Adipocyte (in vitro differentiated cells): ENCODE results near the gene SH3D21.

Experiments used
- DNase-seq: peaks from one replicate; pipeline ENCODE4 v3.0.0-alpha.2; 2015; ENCODE audit warnings: low read depth
- H3K27me3 ChIP-seq: replicated peaks from 2 replicates; pipeline ENCODE4 v1.7.0; 2013; ENCODE audit warnings: mild to moderate bottlenecking, low read length, moderate library complexity; ENCODE audit not compliant: control insufficient read depth, insufficient read depth
- H3K36me3 ChIP-seq: 2 replicates; pipeline ENCODE4 v1.7.0; 2013; ENCODE audit warnings: low read length, mild to moderate bottlenecking, moderate library complexity; ENCODE audit not compliant: control insufficient read depth, insufficient read depth, severe bottlenecking
- H3K4me1 ChIP-seq: 2 replicates; pipeline ENCODE4 v1.7.0; 2013; ENCODE audit warnings: mild to moderate bottlenecking, low read length, moderate library complexity; ENCODE audit not compliant: control insufficient read depth, insufficient read depth
- H3K4me3 ChIP-seq: 2 replicates; pipeline ENCODE4 v1.7.0; 2013; ENCODE audit warnings: mild to moderate bottlenecking, low read length, moderate library complexity
- H3K9ac ChIP-seq: 2 replicates; pipeline ENCODE4 v1.7.0; 2013; ENCODE audit warnings: mild to moderate bottlenecking, low read length, moderate library complexity
- H3K9me3 ChIP-seq: 2 replicates; pipeline ENCODE4 v1.7.0; 2013; ENCODE audit warnings: mild to moderate bottlenecking, low read length, moderate library complexity; ENCODE audit not compliant: control insufficient read depth

The SH3D21 gene

GRCh38 chr1:36284061-36284460 lies 22.1 kb upstream of the SH3D21 start:
- Histone ChIP-seq H3K36me3 (peaks cover 58% of the 10 kb centered on the region), H3K9me3 (no peaks in the 10 kb centered on the region), H3K4me1 (peaks cover 51% of the 10 kb centered on the region), H3K4me3 (no peak overlapping the region), H3K9ac (peak overlapping the region; percentile 62), H3K27me3 (no peaks in the 10 kb centered on the region)
- DNase-seq: peak; percentile 32

- H3K27me3 ChIP-seq: no peaks in the 10 kb centered on the region
- DNase-seq: peak; percentile 38
- no peaks in the 10 kb centered on the region for H3K9me3 ChIP-seq
- no peak overlapping the region for H3K4me3 ChIP-seq
- H3K9ac ChIP-seq: peak overlapping the region; percentile 24
- H3K36me3 ChIP-seq: peaks cover 63% of the 10 kb centered on the region
- H3K4me1 ChIP-seq: peaks cover 46% of the 10 kb centered on the region
Observed at GRCh38 chr1:36284517-36284916, 21.7 kb upstream of the SH3D21 start.

DNA sequence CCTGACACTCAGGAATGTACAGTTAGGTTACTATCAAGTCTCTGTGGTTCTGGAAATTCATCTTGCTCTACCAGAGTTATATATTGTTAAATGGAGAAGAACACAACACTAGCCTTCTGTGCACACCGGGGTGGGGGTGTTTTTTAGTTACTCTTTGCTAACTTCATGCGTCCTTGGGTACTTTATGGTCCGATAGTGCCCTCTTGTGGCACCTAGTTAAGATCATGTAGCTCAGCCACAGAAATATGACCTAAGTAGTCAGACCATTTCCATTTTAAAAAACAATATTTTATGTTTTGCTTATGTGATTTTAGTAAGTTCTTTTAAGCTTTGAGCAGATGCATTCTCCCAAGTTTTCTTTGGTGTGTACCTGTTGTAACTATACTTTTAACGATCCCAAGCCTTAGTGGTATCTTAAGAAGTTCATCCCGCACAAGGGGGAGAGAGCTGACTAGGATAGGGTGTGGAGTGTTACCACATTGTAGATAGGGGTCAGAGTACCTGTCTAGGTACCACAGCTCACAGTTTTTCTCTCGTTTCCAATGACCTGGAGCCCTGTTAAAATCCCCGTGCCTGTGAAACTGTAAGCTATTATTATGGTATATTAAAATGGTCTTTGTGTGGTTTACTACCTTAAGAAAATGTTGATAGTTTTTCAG lies 20.6 kb upstream of the SH3D21 start:
- Histone ChIP-seq H3K27me3 (no peaks in the 10 kb centered on the region), H3K4me1 (peaks cover 38% of the 10 kb centered on the region), H3K9me3 (no peaks in the 10 kb centered on the region), H3K4me3 (peak overlapping the region; percentile 10), H3K9ac (peak overlapping the region; percentile 43), H3K36me3 (peaks cover 71% of the 10 kb centered on the region)
- peak; percentile 96 for DNase-seq

DNA sequence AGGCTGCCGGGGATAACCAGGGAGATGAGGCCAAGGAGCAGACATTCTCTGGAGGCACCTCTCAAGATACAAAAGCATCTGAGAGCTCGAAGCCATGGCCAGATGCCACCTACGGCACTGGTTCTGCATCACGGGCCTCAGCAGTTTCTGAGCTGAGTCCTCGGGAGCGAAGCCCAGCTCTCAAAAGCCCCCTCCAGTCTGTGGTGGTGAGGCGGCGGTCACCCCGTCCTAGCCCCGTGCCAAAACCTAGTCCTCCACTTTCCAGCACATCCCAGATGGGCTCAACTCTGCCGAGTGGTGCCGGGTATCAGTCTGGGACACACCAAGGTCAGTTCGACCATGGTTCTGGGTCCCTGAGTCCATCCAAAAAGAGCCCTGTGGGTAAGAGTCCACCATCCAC lies 19.4 kb upstream of the SH3D21 start:
- Histone ChIP-seq H3K36me3 (peaks cover 83% of the 10 kb centered on the region), H3K9me3 (no peaks in the 10 kb centered on the region), H3K9ac (peak overlapping the region; percentile 43), H3K27me3 (no peaks in the 10 kb centered on the region), H3K4me1 (peaks cover 40% of the 10 kb centered on the region), H3K4me3 (no peak overlapping the region)
- DNase-seq: no peak

GRCh38 chr1:36287595-36287994 lies 18.6 kb upstream of the SH3D21 start:
- DNase-seq: no peak
- Histone ChIP-seq H3K36me3 (peaks cover 86% of the 10 kb centered on the region), H3K4me3 (no peak overlapping the region), H3K9ac (no peak overlapping the region), H3K4me1 (peaks cover 40% of the 10 kb centered on the region), H3K9me3 (no peaks in the 10 kb centered on the region), H3K27me3 (no peaks in the 10 kb centered on the region)

GRCh38 chr1:36295390-36295789 lies 10.8 kb upstream of the SH3D21 start:
- H3K4me3 ChIP-seq: no peak overlapping the region
- no peak overlapping the region for H3K9ac ChIP-seq
- no peaks in the 10 kb centered on the region for H3K27me3 ChIP-seq
- H3K9me3 ChIP-seq: no peaks in the 10 kb centered on the region
- H3K36me3 ChIP-seq: peaks cover 76% of the 10 kb centered on the region
- DNase-seq: no peak
- peaks cover 16% of the 10 kb centered on the region for H3K4me1 ChIP-seq

- peaks cover 76% of the 10 kb centered on the region for H3K36me3 ChIP-seq
- no peaks in the 10 kb centered on the region for H3K9me3 ChIP-seq
- no peak overlapping the region for H3K4me3 ChIP-seq
- H3K4me1 ChIP-seq: peaks cover 21% of the 10 kb centered on the region
- no peak overlapping the region for H3K9ac ChIP-seq
- no peaks in the 10 kb centered on the region for H3K27me3 ChIP-seq
- DNase-seq: no peak
Observed at GRCh38 chr1:36297062-36297461, 9.1 kb upstream of the SH3D21 start.

- no peak overlapping the region for H3K9ac ChIP-seq
- H3K36me3 ChIP-seq: peaks cover 78% of the 10 kb centered on the region
- peaks cover 21% of the 10 kb centered on the region for H3K4me1 ChIP-seq
- no peaks in the 10 kb centered on the region for H3K27me3 ChIP-seq
- no peak overlapping the region for H3K4me3 ChIP-seq
- no peaks in the 10 kb centered on the region for H3K9me3 ChIP-seq
- DNase-seq: no peak
Observed at GRCh38 chr1:36298640-36299039, 7.5 kb upstream of the SH3D21 start.

- DNase-seq: no peak
- peak overlapping the region; percentile 7 for H3K9ac ChIP-seq
- no peaks in the 10 kb centered on the region for H3K27me3 ChIP-seq
- H3K4me3 ChIP-seq: no peak overlapping the region
- no peaks in the 10 kb centered on the region for H3K9me3 ChIP-seq
- peaks cover 22% of the 10 kb centered on the region for H3K4me1 ChIP-seq
- peaks cover 77% of the 10 kb centered on the region for H3K36me3 ChIP-seq
Observed at GRCh38 chr1:36300526-36300925, 5.6 kb upstream of the SH3D21 start.

- Histone ChIP-seq H3K9me3 (no peaks in the 10 kb centered on the region), H3K36me3 (peaks cover 75% of the 10 kb centered on the region), H3K9ac (peak overlapping the region; percentile 7), H3K27me3 (no peaks in the 10 kb centered on the region), H3K4me1 (peaks cover 29% of the 10 kb centered on the region), H3K4me3 (no peak overlapping the region)
- no peak for DNase-seq
Observed at GRCh38 chr1:36301220-36301619, 4.9 kb upstream of the SH3D21 start.

GRCh38 chr1:36303244-36303643 lies 2.9 kb upstream of the SH3D21 start:
- H3K27me3 ChIP-seq: no peaks in the 10 kb centered on the region
- H3K4me1 ChIP-seq: peaks cover 31% of the 10 kb centered on the region
- no peak for DNase-seq
- peaks cover 62% of the 10 kb centered on the region for H3K36me3 ChIP-seq
- no peaks in the 10 kb centered on the region for H3K9me3 ChIP-seq
- no peak overlapping the region for H3K4me3 ChIP-seq
- no peak overlapping the region for H3K9ac ChIP-seq
